SK-N-SH (cell line): ENCODE data around the gene RHOBTB1.

Experiments
- CTCF ChIP-seq: fragments of 200-600 bp; sonication (generic); IDR thresholded peaks from 2 replicates; pipeline ENCODE4 v1.6.1; 2017; ENCODE audit warnings: antibody characterized with exemption, mild to moderate bottlenecking, moderate library complexity
- EZH2phosphoT487 ChIP-seq: fragments of 200-600 bp; sonication (generic); IDR thresholded peaks from 2 replicates; pipeline ENCODE4 v1.6.1; 2017; ENCODE audit warnings: low read depth, mixed run types, mild to moderate bottlenecking, antibody characterized with exemption, moderate library complexity, borderline replicate concordance
- MXI1 ChIP-seq: IDR thresholded peaks from 2 replicates; pipeline ENCODE4 v1.6.1; 2012; ENCODE audit warnings: mild to moderate bottlenecking, low read depth, low read length, improper control_type of control experiment
- POLR2AphosphoS5 ChIP-seq: IDR thresholded peaks from 2 replicates; pipeline ENCODE4 v1.6.1; 2012; ENCODE audit warnings: low read depth, low read length
- RFX5 ChIP-seq: IDR thresholded peaks from 2 replicates; pipeline ENCODE4 v1.6.1; 2012; ENCODE audit warnings: mild to moderate bottlenecking, improper control_type of control experiment, low read length

DNA sequence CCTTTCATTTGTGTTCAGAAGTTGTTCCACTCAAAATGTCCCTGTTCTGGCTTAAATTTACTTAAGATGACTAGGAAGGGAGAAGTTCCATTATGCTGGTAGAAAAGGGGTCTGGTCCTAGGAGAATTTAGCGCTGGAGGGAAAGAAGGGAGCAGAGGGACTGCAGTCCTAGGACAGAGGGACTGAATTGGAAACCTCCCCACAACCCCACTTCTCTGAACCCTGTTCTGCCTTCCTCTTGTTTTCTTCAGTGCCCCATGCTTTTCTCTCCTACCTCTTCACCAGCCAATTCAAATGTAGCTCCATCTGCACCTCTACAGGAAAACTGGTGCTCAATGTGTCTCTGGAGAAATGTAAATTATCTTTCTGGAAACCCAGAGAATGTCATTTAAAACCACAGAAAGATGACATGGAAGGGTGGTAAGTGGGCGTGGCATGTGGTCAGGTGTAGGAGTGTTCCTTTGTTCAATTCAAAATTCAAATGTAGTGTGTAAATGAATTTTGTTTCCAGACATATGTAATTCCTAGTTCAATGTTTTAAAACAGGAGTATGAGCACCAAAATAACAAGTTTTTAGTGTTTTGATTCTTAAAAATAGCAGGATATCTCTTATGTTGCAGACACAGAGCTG, 24.0 kb upstream of the RHOBTB1 start:
- TF ChIP-seq CTCF: no peak
- TF ChIP-seq MXI1: no peak
- no peak for TF ChIP-seq RFX5
- no peak for TF ChIP-seq POLR2AphosphoS5
- no peak for TF ChIP-seq EZH2phosphoT487
